Tibial artery (tissue), 4 donors: ENCODE measurements around the gene KLHDC8B.

ENCODE experiments used
- DNase-seq, 2 donors: peaks; one replicate each; pipeline ENCODE4 v3.0.0-alpha.2; 2019
- H3K27ac ChIP-seq, 2 donors: fragments of 200-600 bp; sonication (generic) in 1 of 2; 1 replicate in 1 of 2; 2 replicates in 1 of 2; pipeline ENCODE4 v1.5.1; 2018 to 2019; ENCODE audit warnings: mild to moderate bottlenecking in 1 of 2
- H3K27me3 ChIP-seq, 2 donors: fragments of 200-600 bp; sonication (generic) in 1 of 2; one replicate each; pipeline versions ENCODE4 v1.5.1 to v1.6.0; 2016 to 2019
- H3K36me3 ChIP-seq, 3 donors: fragments of 200-600 bp; sonication (generic) in 2 of 3; one replicate each; pipeline ENCODE4 v1.5.1; 2016 to 2019; ENCODE audit warnings: mild to moderate bottlenecking in 2 of 3
- H3K4me1 ChIP-seq, 4 donors: fragments of 200-600 bp; sonication (generic) in 2 of 4; 1 replicate in 3 of 4; 2 replicates in 1 of 4; pipeline ENCODE4 v1.5.1; 2016 to 2019
- H3K4me3 ChIP-seq, 2 donors: fragments of 200-600 bp; sonication (generic) in 1 of 2; 1 replicate in 1 of 2; 2 replicates in 1 of 2; pipeline ENCODE4 v1.5.1; 2018 to 2019; ENCODE audit warnings: mild to moderate bottlenecking in 2 of 2
- H3K9me3 ChIP-seq, 3 donors: fragments of 200-600 bp; sonication (generic) in 1 of 3; one replicate each; pipeline ENCODE4 v1.5.1; 2016 to 2019
- CTCF ChIP-seq, 2 experiments: fragments of 200-600 bp in 1 of 2; fragments of 450-650 bp in 1 of 2; IDR thresholded peaks; one replicate each; pipeline ENCODE4 v1.5.1; 2017 to 2019; ENCODE audit warnings: antibody characterized with exemption in 2 of 2, mild to moderate bottlenecking in 1 of 2, moderate library complexity in 1 of 2
- intact Hi-C: fragments of 100-400 bp; cut with DNase I; formaldehyde crosslinking; loops from one replicate; pipeline ENCODE4 v1.15.0; 2023; ENCODE audit warnings: low total_unique reads

KLHDC8B gene

GRCh38 chr3:49158792-49159191 is 12.6 kb upstream of the KLHDC8B start:
- TF ChIP-seq CTCF (IDR thresholded peaks at IDR 0.05): no peak
- Histone ChIP-seq H3K9me3 (no peaks in the 10 kb centered on the region), H3K27me3 (no peaks in the 10 kb centered on the region), H3K36me3 (peaks cover 6 to 27% (median 24%) of the 10 kb centered on the region in 3 donors), H3K27ac (no peak overlapping the region), H3K4me1 (no peaks in the 10 kb centered on the region), H3K4me3 (no peak overlapping the region)
- no peak for DNase-seq
- intact Hi-C loops: no loop called here

- H3K4me3 ChIP-seq: no peak overlapping the region
- DNase-seq: no peak
- H3K4me1 ChIP-seq: peaks cover 0 to 14% (median 12%) of the 10 kb centered on the region in 4 donors
- peaks cover 7 to 32% (median 29%) of the 10 kb centered on the region in 3 donors for H3K36me3 ChIP-seq
- no peak for TF ChIP-seq CTCF (IDR thresholded peaks at IDR 0.05)
- intact Hi-C loops: no loop called here
- no peaks in the 10 kb centered on the region for H3K27me3 ChIP-seq
- no peaks in the 10 kb centered on the region for H3K9me3 ChIP-seq
- H3K27ac ChIP-seq: no peak overlapping the region
Observed at GRCh38 chr3:49161197-49161596, 10.2 kb upstream of the KLHDC8B start.

- H3K4me3 ChIP-seq: no peak overlapping the region
- no peak for DNase-seq
- H3K9me3 ChIP-seq: no peaks in the 10 kb centered on the region
- TF ChIP-seq CTCF (IDR thresholded peaks at IDR 0.05): no peak
- H3K27me3 ChIP-seq: no peaks in the 10 kb centered on the region
- intact Hi-C loops: no loop called here
- peaks cover 0 to 21% (median 19%) of the 10 kb centered on the region in 4 donors for H3K4me1 ChIP-seq
- H3K27ac ChIP-seq: no peak overlapping the region
- peaks cover 7 to 32% (median 29%) of the 10 kb centered on the region in 3 donors for H3K36me3 ChIP-seq
Observed at GRCh38 chr3:49161808-49162530, 9.4 kb upstream of the KLHDC8B start.

- Histone ChIP-seq H3K9me3 (no peaks in the 10 kb centered on the region), H3K27ac (no peak overlapping the region), H3K36me3 (peaks cover 7 to 32% (median 29%) of the 10 kb centered on the region in 3 donors), H3K4me1 (peaks cover 0 to 22% (median 19%) of the 10 kb centered on the region in 4 donors), H3K4me3 (no peak overlapping the region), H3K27me3 (no peaks in the 10 kb centered on the region)
- TF ChIP-seq CTCF (IDR thresholded peaks at IDR 0.05): no peak
- no peak for DNase-seq
- intact Hi-C loops: no loop called here
Observed at GRCh38 chr3:49162751-49163419, 8.5 kb upstream of the KLHDC8B start.

- TF ChIP-seq CTCF (IDR thresholded peaks at IDR 0.05): no peak
- no peaks in the 10 kb centered on the region for H3K27me3 ChIP-seq
- H3K4me1 ChIP-seq: peaks cover 0 to 22% (median 19%) of the 10 kb centered on the region in 4 donors
- intact Hi-C loops: no loop called here
- no peaks in the 10 kb centered on the region for H3K9me3 ChIP-seq
- DNase-seq: no peak
- no peak overlapping the region for H3K4me3 ChIP-seq
- H3K36me3 ChIP-seq: peaks cover 7 to 32% (median 29%) of the 10 kb centered on the region in 3 donors
- no peak overlapping the region for H3K27ac ChIP-seq
Observed at GRCh38 chr3:49163609-49164008, 7.8 kb upstream of the KLHDC8B start.
